Peyer's patch (tissue), 4 donors: Measurements from ENCODE around the gene AFF2.

Source experiments
- POLR2A ChIP-seq, 2 donors: fragments of 450-650 bp; IDR thresholded peaks; one replicate each; pipeline ENCODE4 v1.5.1; 2017; ENCODE audit warnings: antibody characterized with exemption in 2 of 2, mild to moderate bottlenecking in 2 of 2, moderate library complexity in 2 of 2
- TF ChIP-seq, protein P1 (sequence below), 6 experiments: fragments of 450-650 bp in 4 of 6; fragments of 200-600 bp in 2 of 6; sonication (generic) in 1 of 6; IDR thresholded peaks; one replicate each; pipeline ENCODE4 v1.5.1; 2017 to 2019; ENCODE audit warnings: antibody characterized with exemption in 6 of 6, mild to moderate bottlenecking in 3 of 6, moderate library complexity in 1 of 6

DNA sequence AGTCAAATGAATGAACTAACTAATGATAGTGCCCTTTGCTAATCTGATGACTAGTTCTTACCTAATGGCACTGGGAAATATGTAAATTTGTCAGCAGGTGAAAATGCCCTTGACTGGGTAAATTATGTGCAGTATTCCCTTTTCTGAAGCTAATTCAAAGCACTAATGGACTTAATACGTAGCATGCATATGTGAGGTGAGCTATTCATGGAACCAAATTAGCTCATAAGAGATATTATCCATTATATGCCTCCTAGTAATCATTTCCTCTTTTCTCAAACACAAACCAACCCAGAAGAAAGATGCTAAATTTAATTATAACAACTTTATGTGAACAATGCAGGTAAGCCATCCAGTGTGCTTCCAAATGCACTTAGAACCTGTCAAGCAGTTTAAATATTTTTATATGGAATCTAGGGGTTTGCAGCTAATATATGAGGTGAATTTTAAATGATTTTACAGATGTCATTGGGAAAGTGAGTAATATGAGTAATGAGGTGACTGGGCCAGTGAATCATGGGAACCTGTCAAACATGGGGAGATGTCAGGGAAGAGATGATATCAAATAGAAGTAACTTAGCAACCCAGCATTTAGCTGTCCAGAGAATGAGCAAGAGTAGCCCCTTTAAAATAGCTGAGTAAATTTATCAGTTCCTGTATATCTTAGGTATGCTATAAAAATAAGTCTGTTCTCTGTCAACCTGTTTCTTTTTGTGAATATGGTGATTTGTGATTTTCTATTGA, 315.0 kb downstream of the AFF2 start:
- TF ChIP-seq POLR2A (IDR thresholded peaks at IDR 0.05), result no peak
- TF ChIP-seq, protein P1, sequence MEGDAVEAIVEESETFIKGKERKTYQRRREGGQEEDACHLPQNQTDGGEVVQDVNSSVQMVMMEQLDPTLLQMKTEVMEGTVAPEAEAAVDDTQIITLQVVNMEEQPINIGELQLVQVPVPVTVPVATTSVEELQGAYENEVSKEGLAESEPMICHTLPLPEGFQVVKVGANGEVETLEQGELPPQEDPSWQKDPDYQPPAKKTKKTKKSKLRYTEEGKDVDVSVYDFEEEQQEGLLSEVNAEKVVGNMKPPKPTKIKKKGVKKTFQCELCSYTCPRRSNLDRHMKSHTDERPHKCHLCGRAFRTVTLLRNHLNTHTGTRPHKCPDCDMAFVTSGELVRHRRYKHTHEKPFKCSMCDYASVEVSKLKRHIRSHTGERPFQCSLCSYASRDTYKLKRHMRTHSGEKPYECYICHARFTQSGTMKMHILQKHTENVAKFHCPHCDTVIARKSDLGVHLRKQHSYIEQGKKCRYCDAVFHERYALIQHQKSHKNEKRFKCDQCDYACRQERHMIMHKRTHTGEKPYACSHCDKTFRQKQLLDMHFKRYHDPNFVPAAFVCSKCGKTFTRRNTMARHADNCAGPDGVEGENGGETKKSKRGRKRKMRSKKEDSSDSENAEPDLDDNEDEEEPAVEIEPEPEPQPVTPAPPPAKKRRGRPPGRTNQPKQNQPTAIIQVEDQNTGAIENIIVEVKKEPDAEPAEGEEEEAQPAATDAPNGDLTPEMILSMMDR (IDR thresholded peaks at IDR 0.05), result no peak
